SK-N-SH (cell line): ENCODE measurements around the gene ADAM11.

Source experiments
- CTCF ChIP-seq: fragments of 200-600 bp; sonication (generic); IDR thresholded peaks from 2 replicates; pipeline ENCODE4 v1.6.1; 2017; ENCODE audit warnings: antibody characterized with exemption, mild to moderate bottlenecking, moderate library complexity
- ELF1 ChIP-seq: IDR thresholded peaks from 2 replicates; pipeline ENCODE4 v1.4.0; 2012
- EP300 ChIP-seq, 2 experiments: IDR thresholded peaks; 2 replicates each; pipeline versions ENCODE4 v1.4.0 to v1.6.1; 2012; ENCODE audit warnings: borderline replicate concordance in 1 of 2, low read depth in 1 of 2, low read length in 1 of 2
- JUND ChIP-seq: IDR thresholded peaks from 2 replicates; pipeline ENCODE4 v1.4.0; 2012
- MAX ChIP-seq: IDR thresholded peaks from 2 replicates; pipeline ENCODE4 v1.4.0; 2012; ENCODE audit warnings: low read depth
- MEF2A ChIP-seq: IDR thresholded peaks from 2 replicates; pipeline ENCODE4 v1.4.0; 2012; ENCODE audit warnings: low read depth, borderline replicate concordance
- MXI1 ChIP-seq: IDR thresholded peaks from 2 replicates; pipeline ENCODE4 v1.6.1; 2012; ENCODE audit warnings: mild to moderate bottlenecking, low read depth, low read length, improper control_type of control experiment
- NFIC ChIP-seq: IDR thresholded peaks from 2 replicates; pipeline ENCODE4 v1.4.0; 2012; ENCODE audit warnings: borderline replicate concordance
- POLR2AphosphoS5 ChIP-seq: IDR thresholded peaks from 2 replicates; pipeline ENCODE4 v1.6.1; 2012; ENCODE audit warnings: low read depth, low read length
- REST ChIP-seq: IDR thresholded peaks from 2 replicates; pipeline ENCODE4 v1.6.1; 2012; ENCODE audit warnings: mild to moderate bottlenecking, low read depth, low read length, moderate library complexity
- SMC3 ChIP-seq: IDR thresholded peaks from 2 replicates; pipeline ENCODE4 v1.6.1; 2012; ENCODE audit warnings: low read depth, low read length, improper control_type of control experiment
- TAF1 ChIP-seq: IDR thresholded peaks from 2 replicates; pipeline ENCODE4 v1.6.1; 2012; ENCODE audit warnings: low read depth, mild to moderate bottlenecking, low read length, moderate library complexity, borderline replicate concordance
- USF1 ChIP-seq: IDR thresholded peaks from 2 replicates; pipeline ENCODE4 v1.4.0; 2012; ENCODE audit warnings: low read depth, borderline replicate concordance
- YY1 ChIP-seq: IDR thresholded peaks from 2 replicates; pipeline ENCODE4 v1.4.0; 2012; ENCODE audit warnings: low read depth, mild to moderate bottlenecking

- TF ChIP-seq TAF1, result no peak
- TF ChIP-seq CTCF, result no peak
- no peak for TF ChIP-seq EP300 (IDR thresholded peaks at IDR 0.05; ENCODE audit: borderline replicate concordance in 1 of 2, low read depth in 1 of 2, low read length in 1 of 2)
- TF ChIP-seq MAX, result no peak
- no peak for TF ChIP-seq POLR2AphosphoS5
- no peak for TF ChIP-seq REST
- no peak for TF ChIP-seq YY1
- no peak for TF ChIP-seq MEF2A
- no peak for TF ChIP-seq MXI1
- no peak for TF ChIP-seq JUND
- TF ChIP-seq SMC3, result no peak
- TF ChIP-seq ELF1, result no peak
- TF ChIP-seq USF1, result no peak
- no peak for TF ChIP-seq NFIC
Observed at GRCh38 chr17:44757918-44758413, 822 bp upstream of the ADAM11 start.
